Esophagus muscularis mucosa (tissue), 4 donors: ENCODE data around the gene TNFRSF1B.

Source experiments
- CTCF ChIP-seq, 3 experiments: fragments of 200-600 bp in 2 of 3; fragments of 450-650 bp in 1 of 3; sonication (generic) in 2 of 3; IDR thresholded peaks; one replicate each; pipeline ENCODE4 v1.5.1; 2017 to 2019; ENCODE audit warnings: antibody characterized with exemption in 3 of 3, mild to moderate bottlenecking in 2 of 3, moderate library complexity in 1 of 3
- EP300 ChIP-seq: sonication (generic); formaldehyde crosslinking; IDR thresholded peaks from one replicate; pipeline ENCODE4 v1.6.1; 2017; ENCODE audit warnings: antibody characterized with exemption
- POLR2AphosphoS5 ChIP-seq, 2 donors: sonication (generic); formaldehyde crosslinking; IDR thresholded peaks; one replicate each; pipeline ENCODE4 v1.6.1; 2017; ENCODE audit warnings: antibody characterized with exemption in 2 of 2

- TF ChIP-seq CTCF (IDR thresholded peaks at IDR 0.05) (no peak), POLR2AphosphoS5 (IDR thresholded peaks at IDR 0.05) (no peak), EP300 (no peak)
Observed at GRCh38 chr1:12145616-12146342, 21.0 kb upstream of the TNFRSF1B start.
